ENCODE results near the gene ZNF780B. TPM values are rescaled to one million over a fixed set of nuclear protein-coding genes. Genes with fewer than 3 reads are reported as not detected.
"Not testable (repeated sequence)": the region's sequence is repeated elsewhere in the genome, so short reads cannot be mapped to it uniquely, and the experiment has no call there.

ZNF780B gene
- total and polyA plus RNA-seq, 5 donors: 15.3 to 35.2 (median 30.0) TPM

GRCh38 chr19:40084948-40085347 is 28.9 kb upstream of the ZNF780B start:
- WGBS: 81% methylated on average over 4 of the region's 4 CpGs
- H3K4me3 ChIP-seq (ENCODE audit: low read length): no peak overlapping the region

GRCh38 chr19:40081411-40081810 is 25.4 kb upstream of the ZNF780B start:
- ATAC-seq (no peak), DNase-seq (no peak)
- intact Hi-C loops (cut with DNase I): no loop called here
- H3K4me3 ChIP-seq (ENCODE audit: low read length): no peak overlapping the region
- H3K27me3 ChIP-seq (ENCODE audit: control insufficient read depth, insufficient read depth): no peaks in the 10 kb centered on the region
- H3K4me1 ChIP-seq (ENCODE audit: control insufficient read depth, insufficient read depth, low read length): no peaks in the 10 kb centered on the region
- 92% methylated on average over 1 of the region's 1 CpG for WGBS
- H3K27ac ChIP-seq (ENCODE audit: low read length): no peak overlapping the region
- H3K9me3 ChIP-seq (ENCODE audit: control insufficient read depth, low read length): no peaks in the 10 kb centered on the region

More at GRCh38 chr19:40084948-40085347, 28.9 kb upstream of the ZNF780B start:
- intact Hi-C loops (cut with DNase I): no loop called here
- no peaks in the 10 kb centered on the region for H3K9me3 ChIP-seq (ENCODE audit: control insufficient read depth, low read length)
- ATAC-seq (no peak), DNase-seq (no peak)
- H3K27me3 ChIP-seq (ENCODE audit: control insufficient read depth, insufficient read depth): no peaks in the 10 kb centered on the region
- no peak overlapping the region for H3K27ac ChIP-seq (ENCODE audit: low read length)
- peaks cover 2% of the 10 kb centered on the region for H3K4me1 ChIP-seq (ENCODE audit: control insufficient read depth, insufficient read depth, low read length)

- 98% methylated on average over 1 of the region's 1 CpG for whole genome bisulfite sequencing
- ATAC-seq (no peak), DNase-seq (no peak)
- Histone ChIP-seq H3K27ac (ENCODE audit: low read length) (no peak overlapping the region), H3K4me3 (ENCODE audit: low read length) (no peak overlapping the region), H3K27me3 (ENCODE audit: control insufficient read depth, insufficient read depth) (no peaks in the 10 kb centered on the region), H3K4me1 (ENCODE audit: control insufficient read depth, insufficient read depth, low read length) (no peaks in the 10 kb centered on the region), H3K9me3 (ENCODE audit: control insufficient read depth, low read length) (no peaks in the 10 kb centered on the region)
- intact Hi-C loops (cut with DNase I): no loop called here
These were observed 24.3 kb upstream of the ZNF780B start for GRCh38 chr19:40080289-40080688.

GRCh38 chr19:40078377-40078776 is 22.3 kb upstream of the ZNF780B start:
- 94% methylated on average over 1 of the region's 1 CpG for WGBS
- intact Hi-C loops (cut with DNase I): no loop called here
- no peak overlapping the region for H3K4me3 ChIP-seq (ENCODE audit: low read length)
- H3K27ac ChIP-seq (ENCODE audit: low read length): no peak overlapping the region
- H3K27me3 ChIP-seq (ENCODE audit: control insufficient read depth, insufficient read depth): no peaks in the 10 kb centered on the region
- H3K9me3 ChIP-seq (ENCODE audit: control insufficient read depth, low read length): no peaks in the 10 kb centered on the region
- ATAC-seq (no peak), DNase-seq (no peak)
- no peaks in the 10 kb centered on the region for H3K4me1 ChIP-seq (ENCODE audit: control insufficient read depth, insufficient read depth, low read length)

- H3K4me1 ChIP-seq (ENCODE audit: control insufficient read depth, insufficient read depth, low read length): no peaks in the 10 kb centered on the region
- 95% methylated on average over 1 of the region's 1 CpG for WGBS
- H3K27me3 ChIP-seq (ENCODE audit: control insufficient read depth, insufficient read depth): no peaks in the 10 kb centered on the region
- no peak overlapping the region for H3K27ac ChIP-seq (ENCODE audit: low read length)
- DNase-seq (no peak), ATAC-seq (no peak)
- intact Hi-C loops (cut with DNase I): no loop called here
- no peaks in the 10 kb centered on the region for H3K9me3 ChIP-seq (ENCODE audit: control insufficient read depth, low read length)
- no peak overlapping the region for H3K4me3 ChIP-seq (ENCODE audit: low read length)
These were observed 14.0 kb upstream of the ZNF780B start for GRCh38 chr19:40070058-40070457.

GRCh38 chr19:40059624-40060023 is 3.6 kb upstream of the ZNF780B start:
- no peaks in the 10 kb centered on the region for H3K27me3 ChIP-seq (ENCODE audit: control insufficient read depth, insufficient read depth)
- no peaks in the 10 kb centered on the region for H3K4me1 ChIP-seq (ENCODE audit: control insufficient read depth, insufficient read depth, low read length)
- DNase-seq: no peak
- 96% methylated on average over 1 of the region's 1 CpG for WGBS
- no peak overlapping the region for H3K4me3 ChIP-seq (ENCODE audit: low read length)
- H3K27ac ChIP-seq (ENCODE audit: low read length): no peak overlapping the region
- no peak for ATAC-seq
- no peaks in the 10 kb centered on the region for H3K9me3 ChIP-seq (ENCODE audit: control insufficient read depth, low read length)
- intact Hi-C loops (cut with DNase I): loop anchor here in 1 of 4 donors (10.0 kb wide), 1 partner anchor 85 kb away; the partner anchor contains the start of gene PSMC4

- DNase-seq: no peak
- WGBS: 81% methylated on average over 1 of the region's 1 CpG
- H3K4me1 ChIP-seq (ENCODE audit: control insufficient read depth, insufficient read depth, low read length): peaks cover 2% of the 10 kb centered on the region
- no peaks in the 10 kb centered on the region for H3K9me3 ChIP-seq (ENCODE audit: control insufficient read depth, low read length)
- H3K27me3 ChIP-seq (ENCODE audit: control insufficient read depth, insufficient read depth): no peaks in the 10 kb centered on the region
- intact Hi-C loops (cut with DNase I): loop anchor here in 1 of 4 donors (10.0 kb wide), 1 partner anchor 82 kb away; the partner anchor contains the start of gene PSMC4
- no peak overlapping the region for H3K4me3 ChIP-seq (ENCODE audit: low read length)
- ATAC-seq: no peak
- no peak overlapping the region for H3K27ac ChIP-seq (ENCODE audit: low read length)
These were observed 1.1 kb upstream of the ZNF780B start for GRCh38 chr19:40057166-40057565.

- Histone ChIP-seq H3K9me3 (ENCODE audit: control insufficient read depth, low read length) (no peaks in the 10 kb centered on the region), H3K4me1 (ENCODE audit: control insufficient read depth, insufficient read depth, low read length) (peaks cover 2% of the 10 kb centered on the region), H3K27me3 (ENCODE audit: control insufficient read depth, insufficient read depth) (no peaks in the 10 kb centered on the region), H3K27ac (ENCODE audit: low read length) (no peak overlapping the region), H3K4me3 (ENCODE audit: low read length) (peak overlapping the region; percentile 54)
- ATAC-seq: no peak
- 4% methylated on average over 7 of the region's 7 CpGs for WGBS
- intact Hi-C loops (cut with DNase I): loop anchor here in 1 of 4 donors (10.0 kb wide), 1 partner anchor 82 kb away; the partner anchor contains the start of gene PSMC4
- no peak for DNase-seq
These were observed 474 bp upstream of the ZNF780B start for GRCh38 chr19:40056505-40056904.

- DNase-seq: no peak
- H3K27ac ChIP-seq (ENCODE audit: low read length): no peak overlapping the region
- peaks cover 2% of the 10 kb centered on the region for H3K4me1 ChIP-seq (ENCODE audit: control insufficient read depth, insufficient read depth, low read length)
- intact Hi-C loops (cut with DNase I): loop anchor here in 1 of 4 donors (10.0 kb wide), 1 partner anchor 80 kb away; the partner anchor contains the start of gene PSMC4
- no peaks in the 10 kb centered on the region for H3K27me3 ChIP-seq (ENCODE audit: control insufficient read depth, insufficient read depth)
- peak overlapping the region; percentile 54 for H3K4me3 ChIP-seq (ENCODE audit: low read length)
- no peaks in the 10 kb centered on the region for H3K9me3 ChIP-seq (ENCODE audit: control insufficient read depth, low read length)
- WGBS: 45% methylated on average over 10 of the region's 10 CpGs
- no peak for ATAC-seq
These were observed 982 bp downstream of the ZNF780B start for GRCh38 chr19:40055049-40055448.

- ATAC-seq (no peak), DNase-seq (no peak)
- Histone ChIP-seq H3K4me1 (ENCODE audit: control insufficient read depth, insufficient read depth, low read length) (peaks cover 2% of the 10 kb centered on the region), H3K27me3 (ENCODE audit: control insufficient read depth, insufficient read depth) (no peaks in the 10 kb centered on the region), H3K27ac (ENCODE audit: low read length) (no peak overlapping the region), H3K9me3 (ENCODE audit: control insufficient read depth, low read length) (no peaks in the 10 kb centered on the region), H3K4me3 (ENCODE audit: low read length) (peak overlapping the region; percentile 54)
- intact Hi-C loops (cut with DNase I): loop anchor here in 1 of 4 donors (10.0 kb wide), 1 partner anchor 80 kb away; the partner anchor contains the start of gene PSMC4
- WGBS: 89% methylated on average over 9 of the region's 9 CpGs
These were observed 1.4 kb downstream of the ZNF780B start for GRCh38 chr19:40054632-40055031.

- ATAC-seq: no peak
These were observed 2.5 kb downstream of the ZNF780B start for GRCh38 chr19:40053491-40053890.

GRCh38 chr19:40041718-40042117 is 14.3 kb downstream of the ZNF780B start:
- H3K4me1 ChIP-seq (ENCODE audit: control insufficient read depth, insufficient read depth, low read length); ATAC-seq; H3K27me3 ChIP-seq (ENCODE audit: control insufficient read depth, insufficient read depth); H3K27ac ChIP-seq (ENCODE audit: low read length); H3K9me3 ChIP-seq (ENCODE audit: control insufficient read depth, low read length); DNase-seq; H3K4me3 ChIP-seq (ENCODE audit: low read length); intact Hi-C loops (cut with DNase I): not testable (repeated sequence)
- 100% methylated on average over 1 of the region's 1 CpG for WGBS

More at GRCh38 chr19:40053491-40053890, 2.5 kb downstream of the ZNF780B start:
- Histone ChIP-seq H3K4me3 (ENCODE audit: low read length) (no peak overlapping the region), H3K27me3 (ENCODE audit: control insufficient read depth, insufficient read depth) (no peaks in the 10 kb centered on the region), H3K9me3 (ENCODE audit: control insufficient read depth, low read length) (no peaks in the 10 kb centered on the region), H3K4me1 (ENCODE audit: control insufficient read depth, insufficient read depth, low read length) (peaks cover 2% of the 10 kb centered on the region), H3K27ac (ENCODE audit: low read length) (no peak overlapping the region)
- DNase-seq: no peak
- intact Hi-C loops (cut with DNase I): loop anchor here in 1 of 4 donors (10.0 kb wide), 1 partner anchor 79 kb away; the partner anchor contains the start of gene PSMC4
- 99% methylated on average over 2 of the region's 2 CpGs for WGBS
